GM23248 (cell line): ENCODE measurements around the gene RAB4B.

Experiments used
- EZH2 ChIP-seq: fragments of 200-600 bp; sonication (generic); IDR thresholded peaks from 2 replicates; pipeline ENCODE4 v1.6.1; 2018; ENCODE audit warnings: antibody characterized with exemption, mild to moderate bottlenecking; ENCODE audit not compliant: insufficient read depth, poor library complexity, severe bottlenecking
- EZH2phosphoT487 ChIP-seq: fragments of 200-600 bp; sonication (generic); IDR thresholded peaks from 2 replicates; pipeline ENCODE4 v1.6.1; 2018; ENCODE audit warnings: antibody characterized with exemption, moderate library complexity, mild to moderate bottlenecking, low read depth; ENCODE audit not compliant: insufficient read depth

DNA sequence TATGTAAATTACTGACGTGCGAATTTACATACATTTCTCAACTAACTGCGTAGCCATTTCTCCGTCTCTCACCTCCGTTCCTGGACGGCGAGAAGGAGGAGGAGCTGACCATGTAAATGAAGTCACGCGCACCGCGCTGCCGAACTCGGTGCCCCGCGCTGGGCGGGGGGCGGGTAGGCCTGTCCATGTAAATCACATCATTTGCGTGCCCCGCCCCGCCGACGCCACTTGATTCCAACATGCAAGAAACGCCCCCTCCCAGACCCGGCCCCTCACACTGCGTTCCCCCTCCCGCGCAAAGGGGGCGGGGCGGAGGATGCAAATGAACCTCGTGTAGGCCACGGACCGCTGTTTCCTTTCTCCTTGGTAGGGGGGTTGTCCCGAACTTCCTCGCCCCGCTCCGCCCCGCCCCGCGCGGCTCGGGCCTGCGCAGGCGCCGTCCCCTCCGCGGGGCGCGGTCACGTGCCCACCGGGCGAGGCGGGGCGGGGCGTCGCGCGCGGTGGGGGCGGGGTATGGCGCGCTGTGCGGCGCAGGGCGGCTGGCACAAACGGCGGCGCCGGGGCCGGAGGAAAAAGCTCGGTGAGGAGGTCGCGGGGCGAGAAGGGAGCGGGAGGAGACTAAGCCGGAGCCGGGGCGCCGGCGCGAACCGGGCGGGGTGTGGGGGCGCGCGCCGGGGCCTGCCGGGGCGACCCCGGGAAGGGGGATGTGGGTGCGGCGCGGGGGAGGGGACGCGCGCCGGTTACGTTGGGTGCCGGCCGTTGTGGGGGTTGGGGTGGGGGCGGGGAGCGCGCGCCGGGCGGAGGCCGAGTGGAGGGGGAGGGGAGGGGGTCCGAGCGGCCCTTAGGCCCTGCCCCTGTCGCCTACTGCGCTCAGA lies 20.9 kb downstream of the RAB4B start, which contains the start of gene EGLN2:
- no peak for TF ChIP-seq EZH2
- TF ChIP-seq EZH2phosphoT487, result no peak
